TTC549 (cell line): ENCODE measurements around the gene PACS1.

Source experiments
- FAIRE-seq: peaks from 2 replicates; lab custom pipeline; 2012; peaks lifted over from hg19 to GRCh38; lab: Jason Lieb, UNC

The PACS1 gene

GRCh38 chr11:66143264-66143566, 73.1 kb downstream of the PACS1 start:
- no peak for FAIRE-seq

- no peak for FAIRE-seq
Measured at GRCh38 chr11:66143996-66144678, 74.1 kb downstream of the PACS1 start.

- FAIRE-seq = no peak
Measured at GRCh38 chr11:66146074-66146473, 76.0 kb downstream of the PACS1 start.

DNA sequence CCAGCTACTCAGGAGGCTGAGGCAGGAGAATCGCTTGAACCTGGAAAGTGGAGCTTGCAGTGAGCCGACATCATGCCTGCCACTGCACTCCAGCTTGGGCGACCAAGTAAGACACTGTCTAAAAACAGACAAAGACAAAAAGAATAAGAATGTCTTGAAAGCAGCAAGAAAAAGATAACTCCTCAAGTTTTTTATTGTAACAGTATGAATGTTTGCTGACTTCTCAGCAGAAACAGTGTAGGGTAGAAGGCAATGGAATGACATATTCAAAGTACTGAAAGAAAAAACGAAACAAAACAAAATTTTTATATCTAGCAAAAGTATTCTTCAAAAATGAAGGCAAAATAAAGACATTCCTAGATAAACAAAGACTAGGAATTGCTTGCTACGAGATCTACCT, 76.9 kb downstream of the PACS1 start:
- FAIRE-seq = no peak

- FAIRE-seq = no peak
Measured at GRCh38 chr11:66150140-66150539, 80.1 kb downstream of the PACS1 start.

- no peak for FAIRE-seq
Measured at GRCh38 chr11:66150725-66151124, 80.7 kb downstream of the PACS1 start.

GRCh38 chr11:66151273-66151672, 81.2 kb downstream of the PACS1 start:
- no peak for FAIRE-seq

DNA sequence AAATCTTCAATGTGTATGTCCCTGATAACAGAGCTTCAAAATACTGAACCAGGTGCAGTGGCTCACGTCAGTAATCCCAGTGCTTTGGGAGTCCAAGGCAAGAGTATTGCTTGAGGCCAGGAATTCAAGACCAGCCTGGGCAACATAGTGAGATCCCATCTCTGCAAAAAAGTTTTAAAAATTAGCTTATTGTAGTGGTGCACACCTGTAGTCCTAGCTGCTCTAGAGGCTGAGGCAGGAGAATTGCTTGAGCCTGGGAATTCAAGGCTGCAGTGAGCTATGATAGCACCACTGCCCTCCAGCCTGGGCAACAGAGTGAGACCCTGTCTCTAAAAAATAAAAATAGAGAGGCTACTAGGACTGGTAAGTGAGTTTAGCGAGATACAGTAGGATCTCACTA, 84.0 kb downstream of the PACS1 start:
- FAIRE-seq = no peak

GRCh38 chr11:66155387-66156073, 85.5 kb downstream of the PACS1 start:
- FAIRE-seq = no peak

- no peak for FAIRE-seq
Measured at GRCh38 chr11:66157182-66157864, 87.3 kb downstream of the PACS1 start.

DNA sequence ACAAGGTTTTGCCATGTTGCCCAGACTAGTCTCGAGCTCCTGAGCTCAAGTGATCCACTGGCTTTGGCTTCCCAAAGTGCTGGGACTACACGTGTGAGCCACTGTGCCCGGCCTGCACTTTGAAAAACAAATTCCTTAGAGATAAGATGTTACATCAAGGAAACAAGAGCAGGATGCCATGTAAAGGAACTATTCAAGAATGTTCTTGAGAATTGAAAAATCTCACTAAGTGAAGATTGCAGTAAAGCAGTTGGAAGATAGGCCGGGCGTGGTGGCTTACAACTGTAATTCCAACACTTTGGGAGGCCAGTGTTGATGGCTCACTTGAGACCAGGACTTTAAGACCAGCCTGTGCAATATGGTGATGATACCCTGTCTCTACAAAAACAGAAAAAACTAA, 88.1 kb downstream of the PACS1 start:
- FAIRE-seq = no peak

DNA sequence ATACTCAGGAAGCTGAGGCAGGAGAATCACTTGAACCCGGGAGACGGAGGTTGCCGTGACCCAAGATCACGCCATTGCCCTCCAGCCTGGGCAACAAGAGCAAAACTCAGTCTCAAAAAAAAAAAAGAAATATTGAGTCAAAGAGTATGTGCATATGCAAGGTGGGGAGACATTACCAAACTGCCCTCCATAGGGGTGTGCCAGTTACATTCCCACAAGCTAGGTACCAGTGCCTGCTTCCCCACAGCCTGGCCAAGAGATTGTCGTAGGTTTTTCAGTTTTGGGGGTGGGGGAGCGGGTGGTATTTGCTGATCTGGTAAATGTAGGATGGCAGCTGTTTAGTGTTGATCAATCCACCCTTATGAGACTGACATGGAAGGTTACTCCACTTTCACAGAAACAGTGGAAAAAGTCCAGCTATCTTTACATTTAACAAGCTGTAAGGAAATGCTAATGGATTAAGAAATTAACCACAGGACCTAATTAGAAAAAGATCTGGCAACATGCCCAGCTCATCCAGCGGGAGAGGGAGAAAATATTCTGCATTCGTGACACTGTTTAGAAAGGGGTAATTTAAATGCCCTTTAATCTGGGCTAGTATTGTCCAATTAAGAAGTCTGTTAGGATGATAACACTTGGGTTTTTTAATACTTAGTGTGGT, 89.4 kb downstream of the PACS1 start:
- FAIRE-seq = no peak

GRCh38 chr11:66160709-66161108, 90.6 kb downstream of the PACS1 start:
- no peak for FAIRE-seq

DNA sequence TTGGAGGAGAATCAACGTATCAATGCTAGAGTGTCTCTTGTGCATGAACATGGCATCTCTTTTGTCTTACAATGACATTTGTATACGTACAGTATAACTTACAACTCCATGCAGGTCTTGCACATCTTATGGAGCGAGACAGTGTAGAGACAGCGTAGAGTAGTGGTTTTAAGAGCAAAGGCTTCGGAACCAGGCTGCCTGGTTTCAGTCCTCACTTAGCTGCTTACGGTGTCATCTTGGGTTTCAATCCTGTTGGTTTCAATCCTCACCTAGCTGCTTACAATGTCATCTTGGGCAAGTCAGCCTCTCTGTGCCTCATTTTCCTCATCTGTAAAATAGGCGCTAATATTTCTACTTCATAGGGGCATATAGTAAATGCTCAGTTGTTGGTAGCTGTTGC, 98.2 kb downstream of the PACS1 start:
- FAIRE-seq = no peak

- FAIRE-seq = no peak
Measured at GRCh38 chr11:66172146-66172545, 102.1 kb downstream of the PACS1 start.

DNA sequence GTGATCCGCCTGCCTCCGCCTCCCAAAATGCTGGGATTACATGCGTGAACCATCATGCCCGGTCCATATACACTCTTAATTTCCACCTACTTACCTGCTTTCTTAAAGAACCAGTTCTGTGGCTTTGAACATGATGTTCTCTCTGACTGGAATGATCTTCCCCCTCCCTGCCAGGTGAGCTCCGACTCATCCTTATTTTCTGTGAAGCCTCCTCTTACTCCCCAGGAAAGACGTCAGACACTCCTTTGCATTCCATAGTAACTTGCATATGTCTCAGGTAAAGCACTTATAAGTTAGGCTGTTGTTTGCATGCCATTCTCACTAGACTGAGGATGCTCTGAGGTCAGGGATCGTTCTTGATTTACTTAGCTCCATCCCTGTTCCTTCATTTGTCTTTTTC, 106.6 kb downstream of the PACS1 start:
- no peak for FAIRE-seq

- FAIRE-seq = no peak
Measured at GRCh38 chr11:66178183-66178582, 108.1 kb downstream of the PACS1 start.

DNA sequence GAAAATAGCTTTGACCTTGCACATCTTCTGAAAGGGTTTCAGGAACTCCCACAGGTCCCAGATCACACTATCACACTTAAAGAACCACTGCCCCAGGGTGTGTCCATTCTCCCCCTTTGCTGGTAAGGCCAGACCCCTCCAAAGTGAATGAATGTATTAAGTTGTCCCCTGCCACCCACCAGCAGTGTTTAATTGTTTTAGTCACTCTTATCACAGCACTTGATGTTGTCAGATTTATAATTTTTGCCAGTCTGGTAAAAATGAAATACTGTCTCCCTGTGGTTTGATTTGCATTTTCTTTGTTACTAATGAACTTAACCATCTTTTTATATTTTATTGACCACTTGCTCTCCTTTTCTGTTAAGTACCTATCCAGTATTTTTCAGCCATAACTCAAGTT, 108.8 kb downstream of the PACS1 start:
- no peak for FAIRE-seq

DNA sequence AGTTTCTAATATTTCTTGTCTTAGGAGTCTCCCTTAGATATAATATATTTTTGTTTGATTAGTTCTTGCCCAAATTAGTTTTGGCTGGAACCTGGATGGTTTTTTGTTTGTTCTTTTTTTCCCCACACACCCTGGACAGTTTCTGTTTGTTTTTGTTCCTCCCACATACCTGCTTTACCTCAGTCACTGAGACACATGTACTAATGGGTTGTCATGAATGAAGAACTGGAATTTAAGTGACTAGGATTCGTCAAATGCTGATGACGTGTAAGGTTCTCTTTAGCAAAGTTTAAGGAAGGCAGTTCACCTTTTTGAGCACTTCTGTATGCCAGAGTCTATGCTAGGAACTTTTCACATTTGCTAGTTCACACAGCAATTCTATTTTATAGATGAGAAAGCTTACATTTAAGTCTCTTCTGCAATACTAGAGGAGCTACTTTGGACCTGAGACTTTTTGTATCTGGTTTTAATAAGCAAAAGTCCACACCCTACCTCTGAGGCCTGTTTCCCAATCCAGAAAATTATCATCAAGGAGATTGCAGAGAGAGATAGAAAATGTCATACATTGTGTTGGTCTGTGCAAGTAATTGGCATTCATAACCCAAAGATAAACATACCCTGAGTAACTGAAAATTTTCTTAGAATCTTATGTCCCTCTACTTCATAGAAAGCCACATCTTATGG, 111.7 kb downstream of the PACS1 start:
- no peak for FAIRE-seq

DNA sequence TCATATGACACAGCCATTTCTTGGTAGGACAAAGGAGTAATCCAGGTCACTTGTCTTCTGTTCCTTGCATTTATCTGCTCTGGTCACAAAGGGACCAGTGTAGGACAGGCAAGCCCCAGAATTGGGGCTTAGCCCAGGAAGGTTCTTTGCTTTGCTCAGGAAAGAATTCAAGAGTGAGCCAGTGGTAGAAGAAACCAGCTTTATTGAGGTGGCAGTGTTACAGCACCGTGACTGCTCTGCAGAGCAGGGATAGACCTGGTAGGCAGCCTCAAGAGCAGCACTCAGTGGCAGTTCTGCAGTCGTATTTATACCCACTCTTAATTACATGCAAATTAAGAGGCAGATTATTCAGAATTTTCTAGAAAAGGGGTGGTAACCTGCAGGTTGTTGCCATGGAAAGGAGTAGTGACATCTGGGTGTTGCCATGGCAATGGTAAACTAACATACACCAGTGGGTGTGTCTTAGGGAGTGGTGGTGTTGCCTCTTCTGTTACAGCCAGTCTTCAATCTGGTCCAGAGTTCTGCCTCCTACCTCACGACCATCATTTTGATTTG, 113.5 kb downstream of the PACS1 start:
- no peak for FAIRE-seq

- no peak for FAIRE-seq
Measured at GRCh38 chr11:66184728-66185127, 114.7 kb downstream of the PACS1 start.

DNA sequence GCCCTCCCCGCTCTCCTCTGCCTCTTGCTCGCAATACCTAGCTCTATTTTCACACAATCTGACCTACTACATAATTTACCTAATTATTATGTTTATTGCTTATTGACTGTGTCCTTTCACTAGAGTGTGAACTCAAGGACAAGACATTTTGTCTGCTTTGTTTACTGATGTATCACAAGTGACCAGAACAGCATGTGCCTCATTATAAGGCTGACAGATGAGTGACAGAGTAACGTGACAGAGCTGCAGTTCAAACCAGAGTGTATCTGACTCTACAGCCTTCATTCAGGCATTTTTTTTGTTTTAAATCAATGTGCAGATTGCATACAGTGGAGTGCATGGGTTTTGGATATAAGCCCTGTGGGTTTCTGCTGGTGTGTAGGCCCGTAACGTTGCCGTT, 116.4 kb downstream of the PACS1 start:
- no peak for FAIRE-seq
